ENCODE results near the gene CCR7.
A peak's percentile ranks its signal among the peaks of the same experiment; 100 is the strongest.

CCR7 gene

DNA sequence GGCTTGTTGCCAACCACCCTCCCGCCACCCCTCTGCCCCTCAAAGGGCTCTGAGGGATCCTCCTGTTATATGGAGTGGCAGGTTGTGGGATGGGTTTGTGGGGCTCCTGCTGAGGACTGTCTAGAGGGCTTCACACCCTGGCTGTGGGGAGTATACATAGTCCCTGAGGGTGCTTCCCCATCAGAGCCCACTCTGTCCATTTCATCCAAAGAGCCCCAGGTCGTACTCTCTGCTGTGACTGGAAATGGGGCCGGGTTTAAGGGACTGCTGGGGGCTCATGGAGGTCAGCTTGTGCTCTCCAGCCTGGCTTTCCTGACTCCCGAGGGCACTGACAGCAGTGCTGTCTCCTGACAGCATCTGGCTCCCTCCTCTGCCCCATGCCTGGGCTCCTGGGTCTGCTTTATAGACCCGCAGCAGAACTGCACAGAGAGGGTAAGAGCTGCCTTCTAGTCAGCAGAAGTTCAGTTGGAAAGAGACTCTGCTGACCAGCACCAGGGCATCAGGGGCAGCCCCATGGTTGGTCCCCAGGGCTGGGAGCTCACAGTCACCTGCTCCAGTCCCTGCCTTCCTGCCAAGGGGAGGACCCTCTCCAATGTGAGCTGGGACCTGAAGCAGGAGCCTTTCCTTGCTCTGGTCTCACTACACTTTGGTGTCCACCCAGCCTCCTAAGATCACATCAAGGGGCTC is 46.0 kb downstream of the CCR7 start:
- no peak for DNase-seq (ENCODE audit: low read depth in 4 of 4, low spot score in 1 of 4)

GRCh38 chr17:40518401-40519088 is 46.7 kb downstream of the CCR7 start:
- no peak for DNase-seq (ENCODE audit: low read depth in 4 of 4, low spot score in 1 of 4)

DNA sequence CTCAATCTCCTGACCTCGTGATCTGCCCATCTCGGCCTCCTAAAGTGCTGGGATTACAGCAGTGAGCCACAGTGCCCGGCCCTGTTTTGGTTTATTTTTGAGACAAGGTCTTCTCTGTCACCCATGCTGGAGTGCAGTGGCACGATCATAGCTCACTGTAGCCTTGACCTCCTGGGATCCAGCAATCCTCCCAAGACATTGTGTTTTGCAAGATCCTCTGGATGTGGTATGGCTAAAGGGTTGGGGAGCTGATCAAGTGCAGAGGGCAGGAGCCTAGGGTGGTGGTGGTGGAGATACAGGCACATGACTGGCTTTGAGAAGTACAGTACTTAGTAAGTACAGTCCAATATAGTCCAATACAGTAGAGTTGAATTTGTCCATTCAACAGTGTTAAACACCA is 47.3 kb downstream of the CCR7 start:
- DNase-seq (ENCODE audit: low read depth in 4 of 4, low spot score in 1 of 4) = no peak

- no peak for DNase-seq (ENCODE audit: low read depth in 4 of 4, low spot score in 1 of 4)
Measured at GRCh38 chr17:40517286-40517662, 48.0 kb downstream of the CCR7 start.

DNA sequence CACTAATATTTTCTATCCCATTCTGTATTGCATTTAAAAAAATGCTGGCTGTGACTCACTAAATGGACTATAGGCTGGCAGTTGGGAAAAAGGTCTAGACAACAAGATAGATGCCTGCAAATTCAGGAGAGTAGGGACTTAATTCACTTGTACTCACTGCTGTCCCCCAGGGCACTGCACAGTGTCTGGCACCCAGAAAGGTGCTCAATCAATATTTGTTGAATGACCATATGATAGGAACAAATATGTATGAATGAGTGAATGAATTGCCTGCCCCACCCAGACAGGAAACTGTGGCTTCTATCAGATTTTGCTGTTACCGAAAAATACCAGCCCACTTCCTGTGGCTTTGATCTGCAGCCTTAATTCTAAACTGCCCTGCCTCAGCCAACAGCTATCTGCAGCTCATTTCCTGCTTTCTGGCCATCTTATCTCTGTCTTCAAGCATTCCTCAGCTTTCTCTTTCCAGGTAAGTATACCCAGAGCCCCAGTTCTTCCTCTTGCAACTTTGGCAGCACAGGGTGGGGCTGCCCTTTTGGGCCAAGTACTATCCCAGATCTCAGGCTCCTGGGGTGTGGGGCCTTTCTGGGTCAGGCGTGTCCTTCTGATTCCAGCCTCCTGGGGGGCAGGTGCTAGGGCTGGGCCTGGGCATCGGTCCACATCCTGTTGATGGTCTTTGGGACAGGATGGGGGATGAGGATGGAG is 48.5 kb downstream of the CCR7 start:
- peak in 1 of 4 experiments; percentile 35 for DNase-seq (ENCODE audit: low read depth in 4 of 4, low spot score in 1 of 4)

GRCh38 chr17:40515491-40516041 is 49.7 kb downstream of the CCR7 start:
- DNase-seq (ENCODE audit: low read depth in 4 of 4, low spot score in 1 of 4) = peak in 1 of 4 experiments; percentile 36

DNA sequence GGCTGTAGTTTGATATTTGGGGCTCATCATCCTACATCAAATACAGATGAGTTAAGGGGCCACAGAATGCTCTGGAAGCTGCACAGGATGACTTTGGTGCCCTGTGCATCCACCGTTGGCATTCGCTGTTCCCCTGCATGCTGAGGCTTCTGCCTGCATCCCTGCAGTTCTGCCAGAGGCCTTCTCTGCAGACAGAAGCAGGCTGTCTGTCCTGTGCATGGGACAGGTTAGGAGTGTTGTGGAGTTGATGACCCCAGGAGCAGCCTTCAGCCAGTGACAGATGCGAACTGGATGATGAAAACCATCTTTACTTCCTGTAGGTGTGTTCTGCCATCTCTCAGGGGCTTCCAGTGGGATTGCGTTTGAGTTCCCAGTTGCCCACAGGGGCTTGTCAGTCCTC is 50.3 kb downstream of the CCR7 start:
- DNase-seq (ENCODE audit: low read depth in 4 of 4, low spot score in 1 of 4) = no peak

DNA sequence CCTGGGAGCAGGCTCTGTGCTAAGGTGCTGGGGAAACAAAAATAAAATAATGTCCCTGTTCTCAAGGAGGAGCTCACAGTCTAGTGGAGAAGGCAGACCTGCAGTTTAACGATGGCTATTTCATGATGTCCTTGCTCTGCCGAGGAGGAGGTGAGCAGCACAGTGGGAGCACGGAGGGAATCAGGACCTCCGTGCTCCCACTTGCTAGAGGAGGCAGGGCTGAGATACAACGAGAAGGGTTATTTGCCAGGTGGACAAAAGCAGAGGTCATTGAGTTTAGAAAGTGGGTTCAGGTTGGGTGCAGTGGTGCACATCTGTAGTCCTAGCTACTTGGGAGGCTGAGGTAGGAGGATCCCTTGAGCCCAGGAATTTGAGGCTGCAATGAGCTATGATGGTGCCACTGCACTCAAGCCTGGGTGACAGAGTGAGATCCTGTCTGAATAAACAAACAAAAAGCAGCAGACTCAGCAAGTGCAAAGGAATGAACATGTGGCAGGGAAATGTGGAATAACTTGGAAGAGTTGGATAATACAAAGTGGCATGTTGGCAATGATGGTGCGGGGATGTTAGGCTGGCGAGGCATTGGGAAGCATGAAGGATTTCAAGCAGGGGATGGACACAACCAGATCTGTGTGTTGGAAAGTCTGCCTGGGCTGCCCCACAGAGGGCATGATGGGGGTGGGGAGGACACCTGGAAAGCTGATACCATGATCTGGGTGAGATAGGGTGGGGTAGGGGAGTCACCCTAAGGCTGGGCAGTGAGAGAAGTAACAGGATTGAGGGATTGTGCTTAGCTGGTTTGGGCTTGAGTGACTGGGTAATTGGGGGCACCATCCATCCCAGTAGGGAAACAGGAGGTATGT is 51.0 kb downstream of the CCR7 start:
- DNase-seq (ENCODE audit: low read depth in 4 of 4, low spot score in 1 of 4) = no peak

- DNase-seq (ENCODE audit: low read depth in 4 of 4, low spot score in 1 of 4) = no peak
Measured at GRCh38 chr17:40511667-40512220, 53.5 kb downstream of the CCR7 start.

GRCh38 chr17:40511136-40511535 is 54.1 kb downstream of the CCR7 start:
- no peak for DNase-seq (ENCODE audit: low read depth in 4 of 4, low spot score in 1 of 4)

- no peak for DNase-seq (ENCODE audit: low read depth in 4 of 4, low spot score in 1 of 4)
Measured at GRCh38 chr17:40510328-40510648, 55.0 kb downstream of the CCR7 start.

DNA sequence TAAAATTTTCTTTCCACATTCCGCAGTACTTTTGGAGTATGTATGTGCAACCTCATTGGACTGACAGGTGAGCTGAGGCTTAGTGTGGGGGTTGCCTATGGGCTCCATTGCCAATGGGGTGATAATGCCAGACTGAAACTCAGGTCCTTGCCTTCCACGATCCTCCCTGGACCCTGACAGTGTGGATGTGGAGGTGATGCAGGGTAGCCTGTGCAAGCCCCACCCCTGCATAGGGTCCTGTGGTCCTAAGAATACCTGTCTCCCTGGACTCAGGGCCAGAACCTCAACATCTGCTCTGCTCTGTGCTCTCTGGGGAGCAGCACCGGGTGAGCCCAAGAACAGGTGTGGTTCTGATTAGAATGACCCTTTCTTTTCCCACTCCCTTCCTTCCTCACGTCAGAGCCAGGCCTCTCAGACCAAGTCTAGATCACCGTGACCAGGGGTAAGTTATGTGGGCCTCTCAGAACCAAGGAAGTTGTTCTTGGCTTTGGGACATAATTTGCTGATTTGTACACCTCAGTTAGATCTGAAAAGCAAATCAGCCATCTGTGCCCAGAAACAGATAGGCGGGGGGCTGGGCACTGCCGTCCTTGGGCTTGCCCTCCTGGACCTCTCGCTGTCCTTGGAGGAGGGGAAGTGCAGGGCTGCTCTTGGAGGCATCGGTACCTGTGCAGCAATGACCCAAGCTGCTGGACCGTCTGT is 55.5 kb downstream of the CCR7 start:
- DNase-seq (ENCODE audit: low read depth in 4 of 4, low spot score in 1 of 4) = no peak

DNA sequence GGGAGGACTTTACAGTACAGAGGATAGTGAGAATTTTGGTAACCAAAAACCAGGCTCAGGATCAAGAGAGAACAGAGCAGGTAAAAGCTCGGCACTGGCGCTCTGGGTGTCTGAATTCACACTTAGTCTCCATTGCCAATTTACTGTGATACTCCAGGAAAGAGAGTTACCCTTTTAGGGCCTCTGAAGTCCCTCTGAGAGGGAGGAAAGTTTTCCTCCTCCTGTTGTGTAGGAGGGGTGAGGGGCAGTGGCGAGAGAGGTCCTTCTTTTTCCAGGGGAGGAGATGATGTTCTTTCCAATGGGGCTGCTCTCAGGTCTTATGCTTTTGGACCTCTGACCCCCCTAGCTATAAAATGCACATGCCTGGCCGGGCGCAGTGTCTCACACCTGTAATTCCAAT is 58.5 kb downstream of the CCR7 start:
- DNase-seq (ENCODE audit: low read depth in 4 of 4, low spot score in 1 of 4) = no peak

Measured in stimulated activated CD4-positive, alpha-beta T cell treated with anti-CD3 and anti-CD28 coated beads, Interleukin-1b, Interleukin-23, amount 100 ng/mL, for 24 hours (primary cell).